ENCODE results near the gene EPHA1.

- TF ChIP-seq FOXK2 (IDR thresholded peaks at IDR 0.05) = no peak
- no peak for TF ChIP-seq FOXA1 (IDR thresholded peaks at IDR 0.05)
- no peak for TF ChIP-seq SUZ12 (IDR thresholded peaks at IDR 0.05)
- TF ChIP-seq ELF4 (IDR thresholded peaks at IDR 0.05) = no peak
- no peak for TF ChIP-seq BHLHE40 (IDR thresholded peaks at IDR 0.05; ENCODE audit: borderline replicate concordance)
- TF ChIP-seq SP1 (IDR thresholded peaks at IDR 0.05) = no peak
- TF ChIP-seq L3MBTL2 (conservative IDR thresholded peaks at IDR 0.05) = no peak
- TF ChIP-seq ARNT (IDR thresholded peaks at IDR 0.05) = no peak
- no peak for TF ChIP-seq ZNF384 (IDR thresholded peaks at IDR 0.05)
- TF ChIP-seq TARDBP (IDR thresholded peaks at IDR 0.05) = no peak
- TF ChIP-seq FOXM1 (IDR thresholded peaks at IDR 0.05; ENCODE audit: borderline replicate concordance) = no peak
- TF ChIP-seq CTBP1 (IDR thresholded peaks at IDR 0.05; ENCODE audit: borderline replicate concordance) = no peak
These were observed 27.1 kb downstream of the EPHA1 start for GRCh38 chr7:143381427-143382125.

Data from HEK293T (cell line).